Neutrophil (primary cell): ENCODE data around the gene SPNS2.

ENCODE experiments used
- H3K27ac ChIP-seq: fragments of 200-600 bp; sonication (generic); 2 replicates; pipeline ENCODE4 v1.5.1; 2016; ENCODE audit warnings: mild to moderate bottlenecking, moderate library complexity
- H3K27me3 ChIP-seq: fragments of 200-600 bp; sonication (generic); 2 replicates; pipeline ENCODE4 v1.6.0; 2016; ENCODE audit warnings: mild to moderate bottlenecking
- H3K36me3 ChIP-seq: fragments of 200-600 bp; sonication (generic); 2 replicates; pipeline ENCODE4 v1.5.1; 2017
- H3K4me1 ChIP-seq, 2 experiments: fragments of 200-600 bp in 1 of 2; sonication (generic) in 1 of 2; 1 replicate in 1 of 2; 2 replicates in 1 of 2; pipeline versions ENCODE4 v1.5.1 to v1.6.1; 2013 to 2016; ENCODE audit warnings: low read depth in 1 of 2, low read length in 1 of 2, mild to moderate bottlenecking in 1 of 2, moderate library complexity in 1 of 2; ENCODE audit not compliant: control insufficient read depth in 1 of 2, insufficient read depth in 1 of 2
- H3K4me3 ChIP-seq, 2 experiments: fragments of 200-600 bp in 1 of 2; sonication (generic) in 1 of 2; 1 replicate in 1 of 2; 2 replicates in 1 of 2; pipeline ENCODE4 v1.5.1; 2013 to 2016; ENCODE audit warnings: low read depth in 1 of 2, low read length in 1 of 2, mild to moderate bottlenecking in 1 of 2, moderate library complexity in 1 of 2
- H3K9me3 ChIP-seq: fragments of 200-600 bp; sonication (generic); 2 replicates; pipeline ENCODE4 v1.5.1; 2016
- TF ChIP-seq, protein P1 (sequence below): fragments of 200-600 bp; sonication (generic); IDR thresholded peaks from 2 replicates; pipeline ENCODE4 v1.5.1; 2016; ENCODE audit warnings: antibody characterized with exemption

SPNS2 gene

DNA sequence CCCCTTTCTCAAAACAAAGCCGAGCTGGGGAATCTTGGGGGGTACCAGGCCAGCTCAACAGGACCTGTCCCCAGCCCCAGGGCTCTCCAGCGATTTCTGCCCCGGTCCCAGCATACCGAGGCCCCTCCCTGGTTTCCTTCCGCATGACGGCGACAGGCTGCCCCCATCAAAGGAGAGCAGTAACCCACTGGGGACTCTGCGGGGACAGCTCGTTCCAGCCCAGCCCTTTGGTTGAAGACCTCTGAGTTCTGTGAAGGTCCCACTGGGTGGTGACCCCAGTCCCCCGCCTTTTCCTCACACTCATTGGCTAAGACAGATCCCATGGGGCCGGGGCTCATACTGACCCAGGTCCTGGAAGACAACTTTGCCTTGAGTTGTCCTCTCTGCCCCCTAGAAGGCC lies 89.7 kb downstream of the SPNS2 start:
- Histone ChIP-seq H3K9me3 (no peaks in the 10 kb centered on the region), H3K27me3 (peaks cover 68% of the 10 kb centered on the region), H3K36me3 (no peaks in the 10 kb centered on the region), H3K4me3 (no peak overlapping the region), H3K4me1 (peaks cover 4 to 6% of the 10 kb centered on the region in 2 experiments), H3K27ac (no peak overlapping the region)
- TF ChIP-seq, protein P1, sequence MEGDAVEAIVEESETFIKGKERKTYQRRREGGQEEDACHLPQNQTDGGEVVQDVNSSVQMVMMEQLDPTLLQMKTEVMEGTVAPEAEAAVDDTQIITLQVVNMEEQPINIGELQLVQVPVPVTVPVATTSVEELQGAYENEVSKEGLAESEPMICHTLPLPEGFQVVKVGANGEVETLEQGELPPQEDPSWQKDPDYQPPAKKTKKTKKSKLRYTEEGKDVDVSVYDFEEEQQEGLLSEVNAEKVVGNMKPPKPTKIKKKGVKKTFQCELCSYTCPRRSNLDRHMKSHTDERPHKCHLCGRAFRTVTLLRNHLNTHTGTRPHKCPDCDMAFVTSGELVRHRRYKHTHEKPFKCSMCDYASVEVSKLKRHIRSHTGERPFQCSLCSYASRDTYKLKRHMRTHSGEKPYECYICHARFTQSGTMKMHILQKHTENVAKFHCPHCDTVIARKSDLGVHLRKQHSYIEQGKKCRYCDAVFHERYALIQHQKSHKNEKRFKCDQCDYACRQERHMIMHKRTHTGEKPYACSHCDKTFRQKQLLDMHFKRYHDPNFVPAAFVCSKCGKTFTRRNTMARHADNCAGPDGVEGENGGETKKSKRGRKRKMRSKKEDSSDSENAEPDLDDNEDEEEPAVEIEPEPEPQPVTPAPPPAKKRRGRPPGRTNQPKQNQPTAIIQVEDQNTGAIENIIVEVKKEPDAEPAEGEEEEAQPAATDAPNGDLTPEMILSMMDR: no peak
